ENCODE results near the gene EFCAB10.
"Not testable (repeated sequence)": the region's sequence is repeated elsewhere in the genome, so short reads cannot be mapped to it uniquely, and the experiment has no call there.

The EFCAB10 gene

GRCh38 chr7:105530546-105530945, 50.7 kb downstream of the EFCAB10 start:
- DNase-seq (ENCODE audit: low read depth) = no peak

DNA sequence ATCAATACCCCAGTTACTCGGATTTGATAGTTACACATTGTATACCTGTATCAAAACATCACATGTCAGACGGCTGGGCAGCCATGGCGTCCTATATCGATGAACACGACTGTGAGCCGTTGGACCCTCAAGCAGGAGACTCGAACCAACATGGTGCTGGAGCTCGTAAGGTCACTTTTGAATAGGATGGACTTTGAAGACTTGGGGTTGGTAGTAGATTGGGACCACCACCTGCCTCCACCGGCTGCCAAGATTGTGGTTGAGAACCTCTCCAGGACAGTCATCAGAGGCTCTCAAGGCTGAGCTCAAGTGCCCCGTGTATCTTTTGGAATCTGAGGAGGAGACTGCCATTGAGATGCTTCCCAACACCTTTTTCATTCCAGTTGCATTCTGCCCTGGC, 51.2 kb downstream of the EFCAB10 start:
- no peak for DNase-seq (ENCODE audit: low read depth)

- not testable (repeated sequence) for DNase-seq (ENCODE audit: low read depth)
Measured at GRCh38 chr7:105527737-105528136, 53.6 kb downstream of the EFCAB10 start.

- no peak for DNase-seq (ENCODE audit: low read depth)
Measured at GRCh38 chr7:105524840-105525239, 56.5 kb downstream of the EFCAB10 start.

DNA sequence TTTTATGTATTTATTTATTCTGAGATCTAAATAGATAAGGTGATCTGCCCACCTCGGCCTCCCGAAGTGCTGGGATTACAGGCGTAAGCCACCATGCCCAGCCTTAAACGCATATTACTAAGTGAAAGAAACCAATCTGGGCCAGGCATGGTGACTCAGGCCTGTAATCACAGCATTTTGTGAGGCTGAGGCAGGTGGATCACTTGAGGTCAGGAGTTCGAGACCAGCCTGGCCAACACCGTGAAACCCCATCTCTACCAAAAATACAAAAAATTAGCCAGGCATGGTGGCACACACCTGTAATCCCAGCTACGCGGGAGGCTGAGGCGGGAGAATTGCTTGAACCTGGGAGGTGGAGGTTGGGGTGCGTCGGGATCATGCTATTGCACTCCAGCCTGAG, 56.9 kb downstream of the EFCAB10 start:
- not testable (repeated sequence) for DNase-seq (ENCODE audit: low read depth)

- peak; percentile 73 for DNase-seq (ENCODE audit: low read depth)
Measured at GRCh38 chr7:105521717-105522463, 59.4 kb downstream of the EFCAB10 start, which contains the start of gene PUS7. TSS of gene PUS7 (minus strand) at chr7:105522271. CDS start at chr7:105508512, 13,759 bp downstream.

GRCh38 chr7:105521027-105521716, 60.1 kb downstream of the EFCAB10 start:
- peak; percentile 22 for DNase-seq (ENCODE audit: low read depth)

DNA sequence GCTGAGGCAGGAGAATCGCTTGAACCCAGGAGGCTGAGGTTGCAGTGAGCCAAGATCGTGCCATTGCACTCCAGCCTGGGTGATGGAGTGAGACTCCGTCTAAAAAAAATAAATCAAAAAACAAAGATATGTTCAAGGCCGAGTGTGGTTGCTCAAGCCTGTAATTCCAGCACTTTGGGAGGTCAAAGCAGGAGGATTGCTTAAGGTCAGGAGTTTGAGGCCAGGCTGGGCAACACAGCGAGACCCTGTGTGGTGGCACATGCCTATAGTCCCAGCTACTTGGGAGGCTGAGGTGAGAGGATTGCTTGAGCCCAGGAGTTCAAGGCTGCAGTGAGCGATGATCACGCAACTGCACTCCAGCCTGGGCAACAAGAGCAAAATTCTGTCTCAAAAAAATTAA, 60.7 kb downstream of the EFCAB10 start:
- DNase-seq (ENCODE audit: low read depth) = not testable (repeated sequence)

GRCh38 chr7:105519353-105519752, 61.9 kb downstream of the EFCAB10 start:
- no peak for DNase-seq (ENCODE audit: low read depth)

- not testable (repeated sequence) for DNase-seq (ENCODE audit: low read depth)
Measured at GRCh38 chr7:105515610-105516009, 65.7 kb downstream of the EFCAB10 start.
